Measurements from ENCODE around the gene PIM3.

DNA sequence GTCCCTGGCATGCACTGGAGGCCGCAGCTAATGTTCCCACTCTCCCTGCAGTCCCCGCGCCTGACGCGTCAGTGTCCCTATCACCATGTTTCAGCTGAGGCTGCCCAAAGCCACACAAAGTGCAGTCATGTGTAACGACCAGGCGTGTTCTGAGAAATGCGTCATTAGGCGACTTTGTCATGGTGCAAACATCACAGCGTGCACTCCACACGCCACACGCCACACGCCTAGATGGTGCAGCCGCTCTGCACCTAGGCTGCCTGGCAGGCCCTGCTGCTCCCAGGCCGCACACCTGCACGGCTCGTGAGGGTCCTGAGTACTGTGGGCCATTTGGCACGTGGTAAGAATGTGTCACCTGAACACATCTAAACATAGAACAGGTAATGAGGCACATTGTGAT is 39.7 kb upstream of the PIM3 start:
- TF ChIP-seq, protein P1, sequence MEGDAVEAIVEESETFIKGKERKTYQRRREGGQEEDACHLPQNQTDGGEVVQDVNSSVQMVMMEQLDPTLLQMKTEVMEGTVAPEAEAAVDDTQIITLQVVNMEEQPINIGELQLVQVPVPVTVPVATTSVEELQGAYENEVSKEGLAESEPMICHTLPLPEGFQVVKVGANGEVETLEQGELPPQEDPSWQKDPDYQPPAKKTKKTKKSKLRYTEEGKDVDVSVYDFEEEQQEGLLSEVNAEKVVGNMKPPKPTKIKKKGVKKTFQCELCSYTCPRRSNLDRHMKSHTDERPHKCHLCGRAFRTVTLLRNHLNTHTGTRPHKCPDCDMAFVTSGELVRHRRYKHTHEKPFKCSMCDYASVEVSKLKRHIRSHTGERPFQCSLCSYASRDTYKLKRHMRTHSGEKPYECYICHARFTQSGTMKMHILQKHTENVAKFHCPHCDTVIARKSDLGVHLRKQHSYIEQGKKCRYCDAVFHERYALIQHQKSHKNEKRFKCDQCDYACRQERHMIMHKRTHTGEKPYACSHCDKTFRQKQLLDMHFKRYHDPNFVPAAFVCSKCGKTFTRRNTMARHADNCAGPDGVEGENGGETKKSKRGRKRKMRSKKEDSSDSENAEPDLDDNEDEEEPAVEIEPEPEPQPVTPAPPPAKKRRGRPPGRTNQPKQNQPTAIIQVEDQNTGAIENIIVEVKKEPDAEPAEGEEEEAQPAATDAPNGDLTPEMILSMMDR (IDR thresholded peaks at IDR 0.05) = no peak
- TF ChIP-seq REST (IDR thresholded peaks at IDR 0.05; ENCODE audit: insufficient read depth in 1 of 2, low read depth in 2 of 2, low read length in 1 of 2) (no peak), POLR2AphosphoS5 (IDR thresholded peaks at IDR 0.05; ENCODE audit: low read depth, low read length) (no peak)
